Measurements from ENCODE around the gene SHC3. TPM values are rescaled to one million over a fixed set of nuclear protein-coding genes. Genes with fewer than 3 reads are reported as not detected.

Gene SHC3
- total and polyA plus RNA-seq, 2 donors (not counting 3 experiments of a cell fraction or from before 2014, with no cell fraction given), result 1.0 to 2.0 TPM

- no peak for FAIRE-seq
These were observed 208.8 kb downstream of the SHC3 start for GRCh38 chr9:88969646-88970373.

More at GRCh38 chr9:88969646-88970373, 208.8 kb downstream of the SHC3 start:
- Histone ChIP-seq H3K36me3 (ENCODE audit: control insufficient read depth in 2 of 2, extremely low read depth in 1 of 2, insufficient read depth in 2 of 2, low read length in 2 of 2) (no peaks in the 10 kb centered on the region), H3K4me2 (ENCODE audit: insufficient read depth, low read length) (no peak overlapping the region), H3K27me3 (ENCODE audit: control insufficient read depth in 2 of 2, insufficient read depth in 2 of 2, low read length in 2 of 2) (no peaks in the 10 kb centered on the region), H3K79me2 (ENCODE audit: control insufficient read depth, insufficient read depth, low read length) (no peaks in the 10 kb centered on the region), H3K9ac (replicated peaks; ENCODE audit: extremely low read depth, insufficient read depth, low read length) (no peak overlapping the region), H3K4me3 (replicated peaks in 1 of 3; ENCODE audit: insufficient read depth in 1 of 3, low read depth in 1 of 3, low read length in 3 of 3) (no peak overlapping the region), H3K9me1 (replicated peaks; ENCODE audit: control insufficient read depth, extremely low read depth, insufficient read depth, low read length) (no peaks in the 10 kb centered on the region), H3K4me1 (ENCODE audit: control insufficient read depth, extremely low read depth, insufficient read depth, low read length) (no peaks in the 10 kb centered on the region), H2AFZ (ENCODE audit: low read depth, low read length) (no peak overlapping the region), H4K20me1 (replicated peaks; ENCODE audit: control insufficient read depth, extremely low read depth, insufficient read depth, low read length) (no peaks in the 10 kb centered on the region), H3K27ac (ENCODE audit: insufficient read depth, low read depth, low read length) (no peak overlapping the region), H3K9me3 (replicated peaks; ENCODE audit: control insufficient read depth, insufficient read depth, low read length) (no peaks in the 10 kb centered on the region)
- POLR2A ChIA-PET, result no interaction called here
- TF ChIP-seq MAX (IDR thresholded peaks at IDR 0.05; ENCODE audit: insufficient read depth, insufficient read length) (no peak), GATA2 (IDR thresholded peaks at IDR 0.05; ENCODE audit: insufficient read depth, insufficient read length, low read depth, low read length) (no peak), JUN (IDR thresholded peaks at IDR 0.05; ENCODE audit: borderline replicate concordance, insufficient read depth, insufficient read length, low read depth) (no peak), POLR2A (IDR thresholded peaks at IDR 0.05; ENCODE audit: low read depth, low read length) (no peak), EZH2 (IDR thresholded peaks at IDR 0.05; ENCODE audit: borderline replicate concordance, low read depth, low read length, severe bottlenecking) (no peak), FOS (IDR thresholded peaks at IDR 0.05; ENCODE audit: borderline replicate concordance, insufficient read depth, low read length) (no peak), MYC (IDR thresholded peaks at IDR 0.05; ENCODE audit: low read depth, low read length) (no peak), CTCF (IDR thresholded peaks at IDR 0.05; ENCODE audit: extremely low read depth in 1 of 2, insufficient read depth in 1 of 2, low read depth in 1 of 2, low read length in 2 of 2) (no peak), POLR2AphosphoS5 (IDR thresholded peaks at IDR 0.05; ENCODE audit: insufficient read depth, low read depth, low read length) (no peak)
- DNase-seq (ENCODE audit: low read depth, low spot score), result no peak
- no TSS peak for BruUV-seq (replicated peaks)
- dilution Hi-C loops (cut with MboI; ENCODE audit: extremely low pct_ligation_motif_present, low sequenced_read_pairs), result no loop called here
- intact Hi-C loops (cut with micrococcal nuclease), result no loop called here
- CTCF ChIA-PET, result interaction anchor here (1.3 to 1.5 kb wide), 2 partner anchors 183 to 373 kb away, joined by 3 read pairs; no protein-coding TSS in a partner anchor
